Astrocyte (in vitro differentiated cells and primary cell): Measurements from ENCODE around the gene RAB39B. TPM values are rescaled to one million over a fixed set of nuclear protein-coding genes. Genes with fewer than 3 reads are reported as not detected.

Experiments used
- DNase-seq: peaks from one replicate; pipeline ENCODE4 v3.0.0-alpha.2; 2010; ENCODE audit warnings: low read depth
- FAIRE-seq: peaks from 2 replicates; lab custom pipeline; 2011; peaks lifted over from hg19 to GRCh38; lab: Jason Lieb, UNC
- H2AFZ ChIP-seq: 2 replicates; pipeline ENCODE4 v1.6.0; 2012; ENCODE audit warnings: low read depth, low read length, inconsistent platforms
- H3K27ac ChIP-seq: 2 replicates; pipeline ENCODE4 v1.5.1; 2011; ENCODE audit warnings: low read depth, low read length, inconsistent platforms
- H3K27me3 ChIP-seq: 2 replicates; pipeline ENCODE4 v1.6.0; 2011; ENCODE audit warnings: low read length, inconsistent platforms; ENCODE audit not compliant: insufficient read depth
- H3K36me3 ChIP-seq: 2 replicates; pipeline ENCODE4 v1.5.1; 2011; ENCODE audit warnings: low read length, inconsistent platforms; ENCODE audit not compliant: insufficient read depth
- H3K4me1 ChIP-seq: 2 replicates; pipeline ENCODE4 v1.5.1; 2011; ENCODE audit warnings: low read length, inconsistent platforms; ENCODE audit not compliant: insufficient read depth
- H3K4me2 ChIP-seq: 2 replicates; pipeline ENCODE4 v1.6.0; 2012; ENCODE audit warnings: low read length, inconsistent platforms
- H3K4me3 ChIP-seq: 2 replicates; pipeline ENCODE4 v1.5.1; 2011; ENCODE audit warnings: low read depth, mild to moderate bottlenecking, low read length, inconsistent platforms; ENCODE audit not compliant: insufficient read depth
- H3K79me2 ChIP-seq: 2 replicates; pipeline ENCODE4 v1.6.0; 2012; ENCODE audit warnings: mild to moderate bottlenecking, low read length, inconsistent platforms; ENCODE audit not compliant: insufficient read depth
- H3K9ac ChIP-seq: 2 replicates; pipeline ENCODE4 v1.6.0; 2012; ENCODE audit warnings: mild to moderate bottlenecking, low read length, inconsistent platforms
- H3K9me3 ChIP-seq: 2 replicates; pipeline ENCODE4 v1.5.1; 2012; ENCODE audit warnings: low read depth, mild to moderate bottlenecking, low read length, inconsistent platforms; ENCODE audit not compliant: insufficient read depth
- H4K20me1 ChIP-seq: 2 replicates; pipeline ENCODE4 v1.6.0; 2012; ENCODE audit warnings: low read length, inconsistent platforms; ENCODE audit not compliant: insufficient read depth
- H3K27ac Mint-ChIP-seq: one replicate; pipeline ENCODE4 v1.8.0; 2021; ENCODE audit warnings: mild to moderate bottlenecking, mixed read lengths; ENCODE audit not compliant: unreplicated experiment
- H3K27me3 Mint-ChIP-seq: one replicate; pipeline ENCODE4 v1.8.0; 2021; ENCODE audit warnings: low read depth, mixed read lengths; ENCODE audit not compliant: unreplicated experiment
- H3K36me3 Mint-ChIP-seq: one replicate; pipeline ENCODE4 v1.8.0; 2021; ENCODE audit warnings: low read depth, mixed read lengths; ENCODE audit not compliant: unreplicated experiment
- H3K4me1 Mint-ChIP-seq: one replicate; pipeline ENCODE4 v1.8.0; 2021; ENCODE audit warnings: low read depth, mixed read lengths; ENCODE audit not compliant: unreplicated experiment
- H3K4me3 Mint-ChIP-seq: one replicate; pipeline ENCODE4 v1.8.0; 2021; ENCODE audit warnings: mild to moderate bottlenecking, moderate library complexity, mixed read lengths; ENCODE audit not compliant: unreplicated experiment
- H3K9me3 Mint-ChIP-seq: one replicate; pipeline ENCODE4 v1.8.0; 2021; ENCODE audit warnings: mild to moderate bottlenecking, mixed read lengths; ENCODE audit not compliant: unreplicated experiment
- CTCF ChIP-seq: IDR thresholded peaks from 2 replicates; pipeline ENCODE4 v1.5.1; 2011; ENCODE audit warnings: low read depth, mild to moderate bottlenecking, inconsistent platforms, low read length, moderate library complexity; ENCODE audit not compliant: insufficient read depth
- EZH2 ChIP-seq: IDR thresholded peaks from 2 replicates; pipeline ENCODE4 v1.6.1; 2012; ENCODE audit warnings: mild to moderate bottlenecking, low read length, inconsistent platforms; ENCODE audit not compliant: insufficient read depth
- total RNA-seq: library from RNA; stranded (reverse); gene quantifications from 2 replicates; pipeline ENCODE4 v1.2.1, GENCODE V29; 2021

RAB39B gene
- total RNA-seq, 1 donor from 2014 or later = 1.5 TPM

- H3K79me2 ChIP-seq = peaks cover 61% of the 10 kb centered on the region
- H3K4me3 ChIP-seq = no peak overlapping the region
- no peak overlapping the region for H2AFZ ChIP-seq
- DNase-seq (no peak), FAIRE-seq (no peak)
- Mint-ChIP-seq H3K27me3 (no peaks in the 10 kb centered on the region), H3K9me3 (no peaks in the 10 kb centered on the region), H3K27ac (no peak overlapping the region), H3K4me3 (no peak overlapping the region), H3K4me1 (peaks cover 3% of the 10 kb centered on the region), H3K36me3 (no peaks in the 10 kb centered on the region)
- no peaks in the 10 kb centered on the region for H3K27me3 ChIP-seq
- peaks cover 18% of the 10 kb centered on the region for H4K20me1 ChIP-seq
- H3K27ac ChIP-seq = no peak overlapping the region
- H3K36me3 ChIP-seq = peaks cover 5% of the 10 kb centered on the region
- H3K9ac ChIP-seq = no peak overlapping the region
- no peak overlapping the region for H3K4me2 ChIP-seq
- TF ChIP-seq CTCF (no peak), EZH2 (no peak)
- H3K9me3 ChIP-seq = no peaks in the 10 kb centered on the region
- peaks cover 5% of the 10 kb centered on the region for H3K4me1 ChIP-seq
Measured at GRCh38 chrX:155221351-155221750, 42.9 kb downstream of the RAB39B start.

- peaks cover 15% of the 10 kb centered on the region for H4K20me1 ChIP-seq
- peaks cover 3% of the 10 kb centered on the region for H3K36me3 ChIP-seq
- no peak overlapping the region for H3K4me2 ChIP-seq
- no peak overlapping the region for H3K9ac ChIP-seq
- no peaks in the 10 kb centered on the region for H3K27me3 ChIP-seq
- DNase-seq (no peak), FAIRE-seq (no peak)
- no peaks in the 10 kb centered on the region for H3K9me3 ChIP-seq
- peaks cover 56% of the 10 kb centered on the region for H3K79me2 ChIP-seq
- H2AFZ ChIP-seq = no peak overlapping the region
- H3K27ac Mint-ChIP-seq = no peak overlapping the region
- H3K36me3 Mint-ChIP-seq = no peaks in the 10 kb centered on the region
- peaks cover 5% of the 10 kb centered on the region for H3K4me1 ChIP-seq
- TF ChIP-seq EZH2 (no peak), CTCF (no peak)
- peaks cover 3% of the 10 kb centered on the region for H3K4me1 Mint-ChIP-seq
- peak overlapping the region; percentile 50 for H3K4me3 Mint-ChIP-seq
- no peak overlapping the region for H3K4me3 ChIP-seq
- no peaks in the 10 kb centered on the region for H3K9me3 Mint-ChIP-seq
- no peaks in the 10 kb centered on the region for H3K27me3 Mint-ChIP-seq
- no peak overlapping the region for H3K27ac ChIP-seq
Measured at GRCh38 chrX:155218777-155219176, 45.5 kb downstream of the RAB39B start.

- peak overlapping the region; percentile 47 for H2AFZ ChIP-seq
- H4K20me1 ChIP-seq = peaks cover 15% of the 10 kb centered on the region
- H3K27me3 Mint-ChIP-seq = no peaks in the 10 kb centered on the region
- H3K36me3 ChIP-seq = peaks cover 3% of the 10 kb centered on the region
- peak; percentile 28 for DNase-seq
- H3K27ac ChIP-seq = peak overlapping the region; percentile 91
- peaks cover 5% of the 10 kb centered on the region for H3K4me1 ChIP-seq
- H3K9me3 Mint-ChIP-seq = no peaks in the 10 kb centered on the region
- H3K4me3 Mint-ChIP-seq = peak overlapping the region; percentile 98
- peak overlapping the region; percentile 97 for H3K9ac ChIP-seq
- peak overlapping the region; percentile 90 for H3K27ac Mint-ChIP-seq
- peak overlapping the region; percentile 95 for H3K4me2 ChIP-seq
- no peaks in the 10 kb centered on the region for H3K36me3 Mint-ChIP-seq
- H3K27me3 ChIP-seq = no peaks in the 10 kb centered on the region
- TF ChIP-seq CTCF (peak; percentile 23), EZH2 (no peak)
- peaks cover 48% of the 10 kb centered on the region for H3K79me2 ChIP-seq
- peaks cover 3% of the 10 kb centered on the region for H3K4me1 Mint-ChIP-seq
- H3K4me3 ChIP-seq = peak overlapping the region; percentile 89
- FAIRE-seq = no peak
- H3K9me3 ChIP-seq = no peaks in the 10 kb centered on the region
Measured at GRCh38 chrX:155216940-155217440, 47.3 kb downstream of the RAB39B start.
